ENCODE results near the gene PTGR2.
"Not testable (repeated sequence)": the region's sequence is repeated elsewhere in the genome, so short reads cannot be mapped to it uniquely, and the experiment has no call there.

The PTGR2 gene

GRCh38 chr14:73823339-73823885, 28.2 kb upstream of the PTGR2 start:
- H3K4me3 ChIP-seq (replicated peaks; ENCODE audit: low read depth, low read length) = no peak overlapping the region
- no peak for TF ChIP-seq CTCF (IDR thresholded peaks at IDR 0.05; ENCODE audit: low read depth, low read length, missing control alignments)
- DNase-seq (ENCODE audit: extremely low read depth, low read depth) = no peak

DNA sequence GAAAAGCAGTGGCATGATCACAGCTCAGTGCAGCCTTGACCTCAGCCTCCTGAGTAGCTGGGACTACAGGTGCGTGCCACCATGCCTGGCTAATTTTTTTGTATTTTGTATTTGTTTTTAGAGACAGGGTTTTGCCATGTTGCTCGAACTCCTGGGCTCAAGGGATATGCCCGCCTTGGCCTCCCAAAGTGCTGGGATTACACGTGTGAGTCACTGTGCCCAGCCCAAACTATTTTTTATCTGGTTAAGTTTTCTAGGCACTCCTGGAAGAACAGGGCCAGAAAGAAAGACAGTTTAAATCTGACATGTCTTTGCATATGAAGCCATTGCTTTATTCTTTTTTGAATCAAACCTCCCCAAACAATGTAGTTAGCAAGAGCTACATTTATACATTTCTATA, 27.5 kb upstream of the PTGR2 start:
- TF ChIP-seq CTCF (IDR thresholded peaks at IDR 0.05; ENCODE audit: low read depth, low read length, missing control alignments) = no peak
- DNase-seq (ENCODE audit: extremely low read depth, low read depth) = no peak
- no peak overlapping the region for H3K4me3 ChIP-seq (replicated peaks; ENCODE audit: low read depth, low read length)

GRCh38 chr14:73824536-73824935, 27.1 kb upstream of the PTGR2 start:
- TF ChIP-seq CTCF (IDR thresholded peaks at IDR 0.05; ENCODE audit: low read depth, low read length, missing control alignments) = no peak
- DNase-seq (ENCODE audit: extremely low read depth, low read depth) = no peak
- no peak overlapping the region for H3K4me3 ChIP-seq (replicated peaks; ENCODE audit: low read depth, low read length)

DNA sequence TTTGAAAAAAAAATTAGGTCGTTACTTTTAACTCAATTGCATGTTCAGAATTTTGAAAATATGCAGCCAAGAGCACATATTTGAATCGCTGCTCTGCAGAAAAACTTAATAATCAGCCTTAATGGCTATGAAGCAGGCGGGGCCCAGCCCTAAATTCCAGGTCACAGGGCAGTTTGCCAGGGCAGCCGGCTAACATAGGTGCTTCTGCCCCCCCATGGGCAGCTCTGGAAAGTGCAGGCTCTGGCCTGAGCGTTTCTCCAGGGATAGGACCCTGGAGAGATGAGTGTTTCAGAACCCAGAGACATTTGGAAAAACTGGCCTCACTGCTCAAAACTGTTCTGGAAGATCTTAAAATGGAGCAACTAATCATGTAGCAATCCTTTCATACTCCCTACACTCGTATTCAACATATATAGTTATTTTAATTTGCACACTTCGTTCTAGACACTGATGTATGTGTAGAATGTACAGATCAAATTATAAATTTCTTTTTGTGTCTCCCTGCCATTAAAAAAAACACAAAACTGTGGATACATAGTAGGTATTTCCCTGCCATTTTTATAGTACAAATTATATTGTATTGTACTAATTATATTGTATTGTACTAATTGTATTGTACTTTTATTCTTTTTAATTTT, 26.0 kb upstream of the PTGR2 start:
- peak; percentile 89 for TF ChIP-seq CTCF (IDR thresholded peaks at IDR 0.05; ENCODE audit: low read depth, low read length, missing control alignments)
- DNase-seq (ENCODE audit: extremely low read depth, low read depth) = peak; percentile 61
- H3K4me3 ChIP-seq (replicated peaks; ENCODE audit: low read depth, low read length) = no peak overlapping the region

DNA sequence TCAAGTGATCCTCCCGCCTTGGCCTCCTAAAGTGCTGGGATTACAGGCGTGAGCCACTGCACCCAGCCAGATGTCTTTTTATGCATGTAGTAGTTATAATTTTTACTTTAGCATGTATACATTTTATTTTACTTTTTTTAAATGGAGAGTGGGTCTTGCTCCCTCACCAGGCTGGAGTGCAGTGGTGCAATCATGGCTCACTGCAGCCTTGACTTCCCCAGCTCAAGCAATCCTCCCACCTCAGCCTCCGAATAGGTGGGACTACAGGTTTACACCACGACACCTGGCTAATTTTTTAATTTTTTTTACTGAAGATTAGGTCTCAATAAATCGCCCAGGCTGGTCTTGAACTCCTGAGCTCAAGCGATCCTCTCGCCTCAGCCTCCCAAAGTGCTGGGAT, 24.4 kb upstream of the PTGR2 start:
- not testable (repeated sequence) for DNase-seq (ENCODE audit: extremely low read depth, low read depth); H3K4me3 ChIP-seq (replicated peaks; ENCODE audit: low read depth, low read length)
- TF ChIP-seq CTCF (IDR thresholded peaks at IDR 0.05; ENCODE audit: low read depth, low read length, missing control alignments) = peak; percentile 24

- DNase-seq (ENCODE audit: extremely low read depth, low read depth) = no peak
- H3K4me3 ChIP-seq (replicated peaks; ENCODE audit: low read depth, low read length) = no peak overlapping the region
- no peak for TF ChIP-seq CTCF (IDR thresholded peaks at IDR 0.05; ENCODE audit: low read depth, low read length, missing control alignments)
Measured at GRCh38 chr14:73829071-73829470, 22.6 kb upstream of the PTGR2 start.

Measured in HFF-Myc (cell line).